H1 (cell line): ENCODE results near the gene HSPA5. TPM values are rescaled to one million over a fixed set of nuclear protein-coding genes. Genes with fewer than 3 reads are reported as not detected.

Source experiments
- CTCF ChIA-PET: fragments of 300-600 bp; sonication (Branson Sonifier 250); formaldehyde crosslinking; loops from one replicate; lab custom pipeline; 2021; ENCODE audit not compliant: partially characterized antibody; lab: Charles Lee
- POLR2A ChIA-PET: fragments of 300-600 bp; sonication (Branson Sonifier 250); formaldehyde crosslinking; loops from one replicate; lab custom pipeline; 2021; ENCODE audit warnings: inconsistent platforms; ENCODE audit not compliant: partially characterized antibody; lab: Charles Lee
- DNase-seq, 2 experiments: peaks; one replicate each; pipeline versions ENCODE4 v3.0.0 to v3.0.0-alpha.2; 2010 to 2022; ENCODE audit warnings: low spot score in 2 of 2, low read depth in 1 of 2, mixed read lengths in 1 of 2
- FAIRE-seq: peaks from 2 replicates; lab custom pipeline; 2011; peaks lifted over from hg19 to GRCh38; lab: Jason Lieb, UNC
- H2AFZ ChIP-seq: 2 replicates; pipeline ENCODE4 v1.8.1; 2012; ENCODE audit warnings: low read length, inconsistent platforms
- H2AK5ac ChIP-seq: 2 replicates; pipeline ENCODE4 v1.6.1; 2013; ENCODE audit warnings: low read depth, low read length
- H2BK120ac ChIP-seq: replicated peaks from 2 replicates; pipeline ENCODE3; 2013; ENCODE audit warnings: low read depth, low read length, inconsistent platforms
- H2BK12ac ChIP-seq: 2 replicates; pipeline ENCODE4 v1.6.1; 2013; ENCODE audit warnings: low read depth, low read length
- H2BK15ac ChIP-seq: 2 replicates; pipeline ENCODE4 v1.6.1; 2013; ENCODE audit warnings: low read length
- H2BK20ac ChIP-seq: 2 replicates; pipeline ENCODE4 v1.6.1; 2013; ENCODE audit warnings: low read length
- H2BK5ac ChIP-seq: 2 replicates; pipeline ENCODE4 v1.6.1; 2013; ENCODE audit warnings: low read depth, low read length
- H3K14ac ChIP-seq: 2 replicates; pipeline ENCODE4 v1.6.1; 2013; ENCODE audit warnings: inconsistent platforms; ENCODE audit not compliant: insufficient read length
- H3K18ac ChIP-seq: 2 replicates; pipeline ENCODE4 v1.6.1; 2013; ENCODE audit warnings: low read length; ENCODE audit errors: extremely low read depth
- H3K23ac ChIP-seq: 2 replicates; pipeline ENCODE4 v1.6.1; 2013; ENCODE audit warnings: inconsistent platforms; ENCODE audit not compliant: insufficient read length
- H3K23me2 ChIP-seq: 2 replicates; pipeline ENCODE4 v1.6.1; 2013; ENCODE audit warnings: low read depth, low read length
- H3K27ac ChIP-seq: 2 replicates; pipeline ENCODE4 v1.6.1; 2011; ENCODE audit warnings: low read depth, low read length, inconsistent platforms
- H3K27me3 ChIP-seq, 4 experiments: replicated peaks in 1 of 4; 1 replicate in 1 of 4; 2 replicates in 3 of 4; pipeline versions ENCODE4 v1.6.1 to v1.8.1; 2011 to 2013; ENCODE audit warnings: low read length in 3 of 4, mild to moderate bottlenecking in 3 of 4, inconsistent platforms in 2 of 4, mixed read lengths in 2 of 4, moderate library complexity in 1 of 4; ENCODE audit not compliant: control insufficient read depth in 3 of 4, insufficient read depth in 3 of 4; ENCODE audit errors: extremely low read depth in 1 of 4
- H3K36me3 ChIP-seq, 4 experiments: 2 replicates each; pipeline versions ENCODE4 v1.6.1 to v1.8.1; 2011 to 2013; ENCODE audit warnings: mild to moderate bottlenecking in 4 of 4, low read length in 3 of 4, moderate library complexity in 2 of 4, control low read depth in 1 of 4, inconsistent platforms in 1 of 4; ENCODE audit not compliant: insufficient read depth in 4 of 4, control insufficient read depth in 2 of 4
- H3K4ac ChIP-seq: replicated peaks from 2 replicates; pipeline ENCODE3; 2013; ENCODE audit warnings: low read length, low read depth, mixed read lengths, inconsistent platforms; ENCODE audit not compliant: insufficient read length
- H3K4me1 ChIP-seq, 4 experiments: replicated peaks in 1 of 4; 1 replicate in 1 of 4; 2 replicates in 3 of 4; pipeline versions ENCODE4 v1.6.1 to v1.8.1; 2011 to 2013; ENCODE audit warnings: low read length in 3 of 4, inconsistent platforms in 2 of 4, mixed read lengths in 1 of 4; ENCODE audit not compliant: insufficient read depth in 4 of 4, control insufficient read depth in 3 of 4
- H3K4me2 ChIP-seq, 2 experiments: 2 replicates each; pipeline versions ENCODE4 v1.6.1 to v1.8.1; 2011 to 2013; ENCODE audit warnings: low read depth in 2 of 2, low read length in 2 of 2, control low read depth in 1 of 2, inconsistent platforms in 1 of 2, mild to moderate bottlenecking in 1 of 2; ENCODE audit not compliant: insufficient read depth in 1 of 2
- H3K4me3 ChIP-seq, 4 experiments: fragments of 200-600, 300-600 bp in 1 of 4; sonication (generic), shearing (Covaris generic), sonication (Bioruptor Twin) in 1 of 4; 2 replicates each; pipeline versions ENCODE4 v1.5.1 to v1.8.1; 2011 to 2016; ENCODE audit warnings: low read length in 4 of 4, low read depth in 3 of 4, control low read depth in 2 of 4, inconsistent platforms in 2 of 4, mild to moderate bottlenecking in 2 of 4, mixed read lengths in 1 of 4, moderate library complexity in 1 of 4; ENCODE audit not compliant: insufficient read depth in 2 of 4; ENCODE audit errors: extremely low read depth in 1 of 4
- H3K56ac ChIP-seq: replicated peaks from 2 replicates; pipeline ENCODE3; 2013; ENCODE audit warnings: low read depth, mild to moderate bottlenecking, mixed read lengths, low read length, inconsistent platforms; ENCODE audit not compliant: insufficient read length
- H3K79me1 ChIP-seq: 2 replicates; pipeline ENCODE4 v1.6.1; 2013; ENCODE audit warnings: low read depth, low read length, control low read depth
- H3K79me2 ChIP-seq, 2 experiments: 2 replicates each; pipeline versions ENCODE4 v1.6.1 to v1.8.1; 2012 to 2013; ENCODE audit warnings: low read length in 2 of 2, mild to moderate bottlenecking in 2 of 2, inconsistent platforms in 1 of 2; ENCODE audit not compliant: insufficient read depth in 2 of 2, control insufficient read depth in 1 of 2
- H3K9ac ChIP-seq, 4 experiments: replicated peaks in 1 of 4; 1 replicate in 1 of 4; 2 replicates in 3 of 4; pipeline versions ENCODE4 v1.6.1 to v1.8.1; 2011 to 2013; ENCODE audit warnings: low read depth in 3 of 4, low read length in 3 of 4, control low read depth in 2 of 4, mild to moderate bottlenecking in 2 of 4, moderate library complexity in 2 of 4, inconsistent platforms in 1 of 4; ENCODE audit errors: extremely low read depth in 1 of 4
- H3K9me3 ChIP-seq, 2 experiments: 2 replicates each; pipeline versions ENCODE4 v1.6.1 to v1.8.1; 2012 to 2013; ENCODE audit warnings: mild to moderate bottlenecking in 2 of 2, moderate library complexity in 2 of 2, control low read depth in 1 of 2, inconsistent platforms in 1 of 2, low read depth in 1 of 2, low read length in 1 of 2, mixed read lengths in 1 of 2; ENCODE audit not compliant: insufficient read depth in 2 of 2
- H4K20me1 ChIP-seq, 2 experiments: replicated peaks in 1 of 2; 2 replicates each; pipeline versions ENCODE3 to v1.8.1; 2011 to 2013; ENCODE audit warnings: inconsistent platforms in 2 of 2, low read length in 2 of 2, mild to moderate bottlenecking in 1 of 2; ENCODE audit not compliant: insufficient read depth in 2 of 2, control insufficient read depth in 1 of 2
- H4K5ac ChIP-seq: 2 replicates; pipeline ENCODE4 v1.6.1; 2013; ENCODE audit warnings: low read length, low read depth, mixed read lengths, inconsistent platforms; ENCODE audit not compliant: insufficient read length
- H4K8ac ChIP-seq: 2 replicates; pipeline ENCODE4 v1.8.0; 2013; ENCODE audit warnings: mild to moderate bottlenecking, moderate library complexity, low read length, inconsistent platforms; ENCODE audit not compliant: insufficient read depth; ENCODE audit errors: extremely low read depth
- H4K91ac ChIP-seq: replicated peaks from 2 replicates; pipeline ENCODE3; 2013; ENCODE audit warnings: low read length, mixed read lengths, inconsistent platforms; ENCODE audit not compliant: insufficient read length
- CHD2 ChIP-seq: IDR thresholded peaks from 2 replicates; pipeline ENCODE4 v1.6.1; 2012; ENCODE audit warnings: low read length, improper control_type of control experiment
- HDAC6 ChIP-seq: IDR thresholded peaks from one replicate; pipeline ENCODE4 v1.7.1; 2012; ENCODE audit warnings: low read depth, mild to moderate bottlenecking, inconsistent platforms, low read length, moderate library complexity
- POLR2A ChIP-seq, 2 experiments: IDR thresholded peaks; 1 replicate in 1 of 2; 2 replicates in 1 of 2; pipeline ENCODE4 v1.6.1; 2011; ENCODE audit warnings: low read depth in 2 of 2, low read length in 2 of 2, mild to moderate bottlenecking in 2 of 2; ENCODE audit errors: control extremely low read depth in 1 of 2
- RAD21 ChIP-seq, 2 experiments: IDR thresholded peaks in 1 of 2; conservative IDR thresholded peaks in 1 of 2; 2 replicates each; pipeline ENCODE4 v1.6.1; 2011; ENCODE audit warnings: low read depth in 2 of 2, low read length in 2 of 2, improper control_type of control experiment in 1 of 2, inconsistent platforms in 1 of 2, mild to moderate bottlenecking in 1 of 2, moderate library complexity in 1 of 2
- SIRT6 ChIP-seq: IDR thresholded peaks from one replicate; pipeline ENCODE4 v1.7.1; 2012; ENCODE audit warnings: low read length, inconsistent platforms
- SP1 ChIP-seq: IDR thresholded peaks from 2 replicates; pipeline ENCODE4 v1.6.1; 2011; ENCODE audit warnings: low read depth, low read length
- TAF1 ChIP-seq: IDR thresholded peaks from 2 replicates; pipeline ENCODE4 v1.6.1; 2011; ENCODE audit warnings: mild to moderate bottlenecking, low read depth, low read length
- TBP ChIP-seq: IDR thresholded peaks from 2 replicates; pipeline ENCODE4 v1.6.1; 2011; ENCODE audit warnings: low read depth, low read length, improper control_type of control experiment
- WGBS, 2 experiments: shearing (Covaris generic) in 1 of 2; methylation state at CpG; one replicate each; pipeline versions ENCODE4 v1.1.6 to v1.1.7; 2013 to 2015; ENCODE audit warnings: low lambda C conversion rate in 2 of 2, mixed read lengths in 2 of 2, inconsistent platforms in 1 of 2, low coverage in 1 of 2, missing lambda C conversion rate in 1 of 2; ENCODE audit not compliant: insufficient replicate concordance in 2 of 2, insufficient coverage in 1 of 2, insufficient read length in 1 of 2; ENCODE audit errors: extremely low coverage in 1 of 2, missing lambda C conversion rate in 1 of 2; 5-methylcytosine and 5-hydroxymethylcytosine counted together
- long read RNA-seq, 2 experiments: library from RNA in 1 of 2; library from capped mRNA in 1 of 2; stranded (forward); transcript quantifications; one replicate each; pipeline ENCODE4 v2.0.0, GENCODE V29; 2021; ENCODE audit warnings: inconsistent platforms in 1 of 2
- polyA minus RNA-seq, 3 experiments: library from RNA; depleted of rRNA, polyadenylated mRNA; stranded (reverse); fragments of >200 nt; gene quantifications; 1 replicate in 2 of 3; 2 replicates in 1 of 3; pipeline ENCODE4 v1.2.3, GENCODE V29; 2011
- polyA plus RNA-seq, 7 experiments: library from polyadenylated mRNA; depleted of rRNA in 3 of 7; stranded (reverse) in 5 of 7; unstranded in 2 of 7; fragments of >200 nt in 5 of 7; fragments of 200-250 nt in 2 of 7; gene quantifications; 1 replicate in 5 of 7; 2 replicates in 1 of 7; 4 replicates in 1 of 7; pipeline versions ENCODE4 v1.2.1 to v1.2.3, GENCODE V29; 2011 to 2013; ENCODE audit warnings: missing spikeins in 2 of 7, mixed read lengths in 2 of 7
- total RNA-seq: library from RNA; stranded (reverse); fragmentation: NEBNext Ultra II Directional; extraction: Animal tissue kit (Norgen Biotek cat#: 25700); gene quantifications from 2 replicates; pipeline ENCODE4 v1.2.1, GENCODE V29; 2021

The HSPA5 gene
- total RNA-seq (352 and 354 TPM in 2 replicates), polyA plus RNA-seq (2011; rRNA removed) (78.0 and 91.3 TPM in 2 replicates), polyA minus RNA-seq (2011; rRNA and poly(A)+ RNA removed) (106 and 124 TPM in 2 replicates)
- polyA plus RNA-seq (2011; cell fraction: cytosol; rRNA removed): 128 TPM
- 96.8 TPM for polyA plus RNA-seq (2011; cell fraction: nucleus; rRNA removed)
- polyA plus RNA-seq (2012, experiment 1 of 2): 251 to 360 TPM (median 281 TPM) in 4 replicates
- polyA plus RNA-seq (2012, experiment 2 of 2): 57.3 TPM
- 516 TPM for polyA plus RNA-seq (2013, experiment 1 of 2)
- polyA plus RNA-seq (2013, experiment 2 of 2): 503 TPM
- polyA minus RNA-seq (2011; cell fraction: cytosol; rRNA and poly(A)+ RNA removed): 124 TPM
- 63.5 TPM for polyA minus RNA-seq (2011; cell fraction: nucleus; rRNA and poly(A)+ RNA removed)
- long read RNA-seq, experiment 1, transcript HSPA5-201 (8 exons, 3,908 nt): major isoform, 219 of 500 reads
- long read RNA-seq, experiment 1, partial matches to known transcripts: 131 of 500 reads
- long read RNA-seq, experiment 1, other reads (novel, unspliced or antisense): 150 of 500 reads
- long read RNA-seq, experiment 2, transcript HSPA5-201 (8 exons, 3,908 nt): major isoform, 604 of 734 reads
- long read RNA-seq, experiment 2, partial matches to known transcripts: 127 of 734 reads
- long read RNA-seq, experiment 2, other reads (novel, unspliced or antisense): 3 of 734 reads

GRCh38 chr9:125241000-125241862 lies at the start of gene HSPA5:
HSPA5 (minus strand) TSS chr9:125241343; CDS start chr9:125241126, 217 bp downstream.
- peak within 1 kb of the TSS; percentile 99 for H4K8ac ChIP-seq
- H3K18ac ChIP-seq: peak within 1 kb of the TSS; percentile 42
- CTCF ChIA-PET: interaction anchor here (1.2 to 2.0 kb wide), 3 partner anchors 15 to 134 kb away, joined by 5 to 8 read pairs (median 6); no protein-coding TSS in a partner anchor
- no peak within 1 kb of the TSS for H2BK20ac ChIP-seq
- POLR2A ChIA-PET: interaction anchor here (0.6 to 3.8 kb wide), 42 partner anchors 10 to 401 kb away, joined by 3 to 24 read pairs (median 6); partner anchors contain the start of genes ARPC5L, GAPVD1, RABEPK and RPL35
- H3K4me3 ChIP-seq: peak within 1 kb of the TSS; percentile 75 to 100 (median 93)
- peaks cover 7 to 33% of the 10 kb centered on the region in 2 experiments for H3K79me2 ChIP-seq
- H3K27me3 ChIP-seq: peaks cover 0 to 2% (median 0%) of the 10 kb centered on the region in 4 experiments; a peak in 1 of 7 replicates
- no peak for FAIRE-seq
- H3K56ac ChIP-seq: peak within 1 kb of the TSS; percentile 99
- H4K20me1 ChIP-seq: peaks cover 0 to 17% of the 10 kb centered on the region in 2 experiments
- peak; percentile 99 for DNase-seq
- H3K9ac ChIP-seq: peak within 1 kb of the TSS; percentile 96 to 99 (median 97)
- peak within 1 kb of the TSS; percentile 98 for H4K5ac ChIP-seq
- H2AFZ ChIP-seq: peak within 1 kb of the TSS; percentile 60
- H3K23me2 ChIP-seq: peaks cover 9% of the 10 kb centered on the region; the same call in 1 of the 2 replicates
- peak within 1 kb of the TSS; percentile 94; the same call in 1 of the 2 replicates for H2AK5ac ChIP-seq
- H3K27ac ChIP-seq: peak within 1 kb of the TSS; percentile 91
- H2BK15ac ChIP-seq: no peak within 1 kb of the TSS
- H2BK120ac ChIP-seq: peak within 1 kb of the TSS; percentile 96
- peak within 1 kb of the TSS; percentile 86 to 89 for H3K4me2 ChIP-seq
- H3K23ac ChIP-seq: no peak within 1 kb of the TSS
- H3K4ac ChIP-seq: peak within 1 kb of the TSS; percentile 100
- H3K14ac ChIP-seq: peak within 1 kb of the TSS; percentile 98
- peaks cover 0 to 6% (median under 1%) of the 10 kb centered on the region in 4 experiments; a peak in 1 of 7 replicates for H3K4me1 ChIP-seq
- WGBS, 2 experiments: 1% methylated on average over 55 of the region's 59 CpGs; no CpG with 5 or more reads in 1 of the 2 experiments
- 0 out of 2 replicates have a peak, but pooled peaks cover 3% of the 10 kb centered on the region for H3K79me1 ChIP-seq
- peaks cover 22 to 40% (median 30%) of the 10 kb centered on the region in 4 experiments for H3K36me3 ChIP-seq
- peak within 1 kb of the TSS; percentile 96 for H2BK5ac ChIP-seq
- H4K91ac ChIP-seq: peak within 1 kb of the TSS; percentile 99
- H3K9me3 ChIP-seq: no peaks in the 10 kb centered on the region
- H2BK12ac ChIP-seq: peak within 1 kb of the TSS; percentile 82
- TF ChIP-seq TAF1 (peak; percentile 97), SP1 (peak; percentile 96), TBP (peak; percentile 96), HDAC6 (no peak), RAD21 (IDR thresholded peaks at IDR 0.05 in 1 of 2, conservative IDR thresholded peaks at IDR 0.05 in 1 of 2; ENCODE audit: low read depth in 2 of 2, low read length in 2 of 2) (peak in 1 of 2 experiments; percentile 2; a peak in 1 of 4 replicates), POLR2A (IDR thresholded peaks at IDR 0.05; ENCODE audit: control extremely low read depth in 1 of 2, low read depth in 2 of 2, low read length in 2 of 2) (peak; percentile 99), SIRT6 (no peak), CHD2 (peak; percentile 89)
